ENCODE measurements around the gene KLHL6.

Gene KLHL6

DNA sequence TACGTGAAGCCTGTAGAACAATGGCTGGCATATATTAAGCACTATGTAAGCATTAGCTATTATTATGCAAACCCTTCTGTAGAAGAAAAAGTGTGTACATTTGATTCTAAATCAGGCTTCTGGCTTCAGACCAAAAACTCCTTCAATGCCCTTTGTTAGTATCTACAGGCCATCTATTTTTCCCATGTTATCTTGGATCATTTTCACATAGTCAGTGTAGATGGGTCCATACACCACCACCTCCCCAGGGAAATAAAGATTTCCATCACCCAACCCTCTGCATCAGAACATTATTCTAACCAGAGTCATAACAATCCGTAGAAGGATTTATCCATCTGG is 8.0 kb upstream of the KLHL6 start:
- Histone ChIP-seq H3K9me3 (ENCODE audit: control insufficient read depth, low read depth, low read length) (no peaks in the 10 kb centered on the region), H3K27me3 (ENCODE audit: control insufficient read depth, insufficient read depth, low read length) (no peaks in the 10 kb centered on the region), H3K9ac (ENCODE audit: low read length) (no peak overlapping the region), H3K27ac (ENCODE audit: low read length) (no peak overlapping the region), H3K36me3 (ENCODE audit: control insufficient read depth, low read depth, low read length) (no peaks in the 10 kb centered on the region), H3K4me3 (ENCODE audit: low read length) (no peak overlapping the region), H3K4me1 (ENCODE audit: control insufficient read depth, low read depth, low read length) (no peaks in the 10 kb centered on the region)

DNA sequence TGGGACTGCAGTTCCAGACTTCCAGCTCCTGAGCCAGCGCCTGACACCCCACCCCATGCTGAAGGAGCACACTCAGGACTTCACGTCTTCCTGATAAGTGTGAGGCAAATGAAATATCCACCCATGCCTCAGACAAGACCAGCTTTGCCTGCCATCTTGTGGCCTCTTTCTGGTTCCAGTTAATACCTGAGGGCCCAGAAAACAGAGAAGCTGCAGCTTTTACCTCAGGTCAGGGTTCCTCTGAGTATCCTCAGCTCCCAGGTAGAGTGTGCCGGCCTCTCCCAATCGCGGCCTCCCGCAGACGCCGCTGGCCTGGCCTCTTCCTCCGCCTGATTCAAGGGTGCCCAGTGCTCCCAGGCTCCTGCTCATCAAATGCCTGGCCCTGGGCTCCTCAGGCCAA is 5.1 kb upstream of the KLHL6 start:
- no peaks in the 10 kb centered on the region for H3K9me3 ChIP-seq (ENCODE audit: control insufficient read depth, low read depth, low read length)
- no peak overlapping the region for H3K27ac ChIP-seq (ENCODE audit: low read length)
- H3K36me3 ChIP-seq (ENCODE audit: control insufficient read depth, low read depth, low read length) = no peaks in the 10 kb centered on the region
- H3K9ac ChIP-seq (ENCODE audit: low read length) = no peak overlapping the region
- H3K27me3 ChIP-seq (ENCODE audit: control insufficient read depth, insufficient read depth, low read length) = no peaks in the 10 kb centered on the region
- H3K4me3 ChIP-seq (ENCODE audit: low read length) = no peak overlapping the region
- no peaks in the 10 kb centered on the region for H3K4me1 ChIP-seq (ENCODE audit: control insufficient read depth, low read depth, low read length)

DNA sequence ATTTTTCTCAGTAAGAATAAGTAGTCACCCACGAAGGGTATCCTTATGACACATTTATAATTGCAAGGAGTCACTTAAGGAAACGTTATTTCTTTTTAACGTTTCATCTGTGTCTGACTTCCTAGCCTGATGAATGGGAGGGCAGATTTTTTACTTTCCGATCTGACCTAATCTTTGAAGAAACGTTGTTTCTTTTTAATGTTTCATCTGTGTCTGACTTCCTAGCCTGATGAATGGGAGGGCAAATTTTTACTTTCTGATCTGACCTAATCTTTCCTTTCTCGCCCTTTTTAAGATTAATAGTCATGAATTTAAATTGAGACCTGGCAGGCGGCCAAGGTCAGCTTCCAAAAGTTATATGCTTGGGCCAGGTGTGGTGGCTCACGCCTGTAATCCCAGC is 3.0 kb upstream of the KLHL6 start:
- Histone ChIP-seq H3K27ac (ENCODE audit: low read length) (no peak overlapping the region), H3K4me3 (ENCODE audit: low read length) (no peak overlapping the region), H3K36me3 (ENCODE audit: control insufficient read depth, low read depth, low read length) (no peaks in the 10 kb centered on the region), H3K4me1 (ENCODE audit: control insufficient read depth, low read depth, low read length) (peaks cover 8% of the 10 kb centered on the region), H3K9me3 (ENCODE audit: control insufficient read depth, low read depth, low read length) (no peaks in the 10 kb centered on the region), H3K27me3 (ENCODE audit: control insufficient read depth, insufficient read depth, low read length) (no peaks in the 10 kb centered on the region), H3K9ac (ENCODE audit: low read length) (no peak overlapping the region)

DNA sequence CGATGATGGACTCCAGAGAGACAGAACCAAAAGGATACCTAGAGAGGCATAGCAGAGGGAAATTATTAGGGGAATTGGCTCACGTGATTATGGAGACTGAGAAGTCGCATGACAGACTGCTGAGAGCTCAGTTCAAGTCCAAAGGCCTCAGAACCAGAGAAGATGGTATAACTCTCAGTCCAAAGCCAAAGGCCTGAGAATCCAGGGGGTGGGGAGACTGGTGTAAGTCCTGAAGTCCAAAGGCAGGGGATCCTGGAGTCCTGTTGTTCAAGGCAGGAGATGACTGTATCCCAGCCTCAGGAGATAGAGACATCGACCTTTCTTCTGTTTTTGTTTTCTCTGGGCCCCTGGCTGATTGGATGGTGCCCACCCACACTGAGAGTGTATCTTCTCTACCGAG is 1.2 kb upstream of the KLHL6 start:
- Histone ChIP-seq H3K27me3 (ENCODE audit: control insufficient read depth, insufficient read depth, low read length) (no peaks in the 10 kb centered on the region), H3K9ac (ENCODE audit: low read length) (no peak overlapping the region), H3K9me3 (ENCODE audit: control insufficient read depth, low read depth, low read length) (no peaks in the 10 kb centered on the region), H3K36me3 (ENCODE audit: control insufficient read depth, low read depth, low read length) (no peaks in the 10 kb centered on the region), H3K4me3 (ENCODE audit: low read length) (no peak overlapping the region), H3K27ac (ENCODE audit: low read length) (no peak overlapping the region), H3K4me1 (ENCODE audit: control insufficient read depth, low read depth, low read length) (peaks cover 15% of the 10 kb centered on the region)

DNA sequence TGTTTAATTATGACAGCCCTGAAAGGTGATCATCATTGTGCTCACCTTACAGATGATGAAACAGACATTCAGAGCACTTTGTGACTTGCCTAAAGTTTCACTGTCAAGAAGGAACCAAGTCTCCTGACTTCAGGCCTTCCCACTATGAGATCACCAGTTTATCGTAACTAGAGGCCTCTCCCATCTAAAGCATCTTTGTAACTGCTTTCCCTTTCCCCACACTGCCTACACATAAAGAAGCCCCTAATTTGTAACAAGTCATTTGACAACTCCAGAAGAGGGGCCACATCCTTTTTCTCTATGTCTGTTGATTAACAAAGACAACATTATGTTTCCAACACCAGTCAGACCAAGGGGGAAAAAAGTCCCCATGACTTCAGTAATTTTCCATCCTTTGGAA is 1.1 kb downstream of the KLHL6 start:
- no peak overlapping the region for H3K4me3 ChIP-seq (ENCODE audit: low read length)
- no peak overlapping the region for H3K27ac ChIP-seq (ENCODE audit: low read length)
- H3K9ac ChIP-seq (ENCODE audit: low read length) = no peak overlapping the region

DNA sequence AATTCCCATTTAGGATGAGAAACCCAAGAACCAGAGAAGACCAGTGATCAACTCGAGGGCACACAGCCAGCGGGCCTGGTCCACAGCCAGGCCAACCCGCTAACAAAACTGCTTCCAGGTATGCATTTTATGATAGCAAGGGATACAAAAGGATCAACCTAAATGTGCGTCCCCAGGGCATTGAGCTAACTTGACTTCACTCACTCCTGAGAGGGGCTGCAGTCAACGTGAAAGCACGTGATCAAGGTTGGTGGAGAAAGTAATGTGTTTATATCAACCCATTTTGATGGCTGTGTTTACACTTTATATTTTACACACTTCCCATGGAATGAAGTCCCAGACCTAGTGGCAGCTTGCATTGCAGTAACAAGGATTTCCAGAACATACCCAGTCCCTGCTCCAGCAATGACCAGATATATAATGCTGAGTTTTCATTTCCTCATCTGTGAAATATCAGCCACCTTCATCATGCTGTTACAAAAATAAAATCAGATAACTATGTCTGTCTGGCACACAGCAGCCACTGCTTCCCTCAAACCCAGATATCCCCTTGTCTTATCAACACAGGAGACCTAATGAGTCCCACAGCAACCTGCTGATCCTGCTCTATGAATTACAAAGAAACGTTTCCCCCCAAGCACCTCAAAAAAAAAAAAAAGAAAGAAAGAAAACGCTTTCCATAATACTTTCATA is 2.0 kb downstream of the KLHL6 start:
- Histone ChIP-seq H3K27me3 (ENCODE audit: control insufficient read depth, insufficient read depth, low read length) (no peaks in the 10 kb centered on the region), H3K4me3 (ENCODE audit: low read length) (no peak overlapping the region), H3K9ac (ENCODE audit: low read length) (no peak overlapping the region), H3K4me1 (ENCODE audit: control insufficient read depth, low read depth, low read length) (peaks cover 18% of the 10 kb centered on the region), H3K9me3 (ENCODE audit: control insufficient read depth, low read depth, low read length) (no peaks in the 10 kb centered on the region), H3K36me3 (ENCODE audit: control insufficient read depth, low read depth, low read length) (no peaks in the 10 kb centered on the region), H3K27ac (ENCODE audit: low read length) (no peak overlapping the region)

More for the DNA sequence above, 1.1 kb downstream of the KLHL6 start:
- Histone ChIP-seq H3K27me3 (ENCODE audit: control insufficient read depth, insufficient read depth, low read length) (no peaks in the 10 kb centered on the region), H3K4me1 (ENCODE audit: control insufficient read depth, low read depth, low read length) (peaks cover 15% of the 10 kb centered on the region), H3K9me3 (ENCODE audit: control insufficient read depth, low read depth, low read length) (no peaks in the 10 kb centered on the region), H3K36me3 (ENCODE audit: control insufficient read depth, low read depth, low read length) (no peaks in the 10 kb centered on the region)

DNA sequence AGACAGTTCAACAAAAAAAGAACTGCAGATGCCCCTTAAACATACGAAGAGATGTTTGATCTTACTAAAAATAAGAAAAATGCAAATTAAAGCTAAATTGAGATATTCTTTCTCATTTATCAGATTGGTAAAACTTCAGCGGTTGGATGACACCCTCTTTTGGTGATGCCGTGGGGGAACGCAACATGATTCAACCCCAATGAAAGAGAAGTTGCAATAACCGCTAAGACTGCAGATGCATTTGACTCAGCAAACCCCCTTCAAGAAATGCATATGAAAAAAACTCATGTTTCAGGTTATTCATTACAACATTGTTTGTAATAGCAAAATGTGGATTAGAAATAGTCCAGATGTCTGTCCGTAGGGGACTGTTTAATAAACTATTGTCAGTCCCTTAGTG is 3.6 kb downstream of the KLHL6 start:
- no peak overlapping the region for H3K4me3 ChIP-seq (ENCODE audit: low read length)
- no peak overlapping the region for H3K9ac ChIP-seq (ENCODE audit: low read length)
- no peaks in the 10 kb centered on the region for H3K27me3 ChIP-seq (ENCODE audit: control insufficient read depth, insufficient read depth, low read length)
- H3K4me1 ChIP-seq (ENCODE audit: control insufficient read depth, low read depth, low read length) = peaks cover 26% of the 10 kb centered on the region
- no peaks in the 10 kb centered on the region for H3K9me3 ChIP-seq (ENCODE audit: control insufficient read depth, low read depth, low read length)
- no peaks in the 10 kb centered on the region for H3K36me3 ChIP-seq (ENCODE audit: control insufficient read depth, low read depth, low read length)
- H3K27ac ChIP-seq (ENCODE audit: low read length) = no peak overlapping the region

DNA sequence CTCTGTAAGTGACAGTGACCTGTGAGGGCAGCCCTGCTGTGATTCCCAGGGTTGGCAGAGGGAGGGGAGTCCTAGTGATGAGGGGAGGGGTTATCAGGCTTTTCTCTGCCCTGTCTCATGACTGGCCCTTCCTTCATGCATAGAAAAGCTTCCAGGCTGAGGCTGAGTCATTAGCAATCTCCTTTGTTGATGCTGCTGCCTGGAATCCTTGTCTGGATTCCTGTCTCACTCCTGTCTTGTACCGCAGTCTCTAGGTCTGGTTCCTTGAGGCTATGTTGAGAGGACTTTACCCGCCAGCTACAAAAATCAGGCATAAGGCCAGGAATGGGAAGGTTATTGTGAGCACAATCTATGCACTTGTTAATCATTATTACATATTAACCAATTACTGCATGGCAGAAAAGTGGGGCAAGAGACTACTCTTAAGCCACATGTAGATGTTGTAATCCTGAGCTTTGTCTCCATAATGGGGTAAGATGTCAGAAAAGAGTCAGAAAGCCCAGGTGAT is 7.2 kb downstream of the KLHL6 start:
- no peak overlapping the region for H3K9ac ChIP-seq (ENCODE audit: low read length)
- peaks cover 21% of the 10 kb centered on the region for H3K4me1 ChIP-seq (ENCODE audit: control insufficient read depth, low read depth, low read length)
- H3K36me3 ChIP-seq (ENCODE audit: control insufficient read depth, low read depth, low read length) = no peaks in the 10 kb centered on the region
- no peaks in the 10 kb centered on the region for H3K27me3 ChIP-seq (ENCODE audit: control insufficient read depth, insufficient read depth, low read length)
- H3K4me3 ChIP-seq (ENCODE audit: low read length) = no peak overlapping the region
- H3K27ac ChIP-seq (ENCODE audit: low read length) = no peak overlapping the region
- H3K9me3 ChIP-seq (ENCODE audit: control insufficient read depth, low read depth, low read length) = no peaks in the 10 kb centered on the region

DNA sequence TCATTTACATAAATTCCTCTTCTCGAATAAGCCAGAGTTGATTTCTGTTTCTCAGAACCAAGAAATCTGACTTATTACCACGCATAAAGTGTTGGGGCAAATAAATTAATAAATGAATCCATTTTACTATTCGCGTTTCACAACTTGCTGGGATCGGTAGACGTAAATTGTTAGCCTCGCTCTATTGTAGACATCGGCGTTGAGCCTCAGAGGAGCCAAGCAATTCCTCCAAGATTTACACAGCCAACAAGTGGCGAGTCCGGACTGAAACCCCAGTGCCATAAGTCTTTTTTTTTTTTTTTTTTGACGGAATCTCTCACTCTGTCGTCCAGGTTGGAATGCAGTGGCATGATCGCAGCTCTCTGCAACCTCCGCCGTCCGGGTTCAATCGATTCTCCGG is 8.9 kb downstream of the KLHL6 start:
- H3K9ac ChIP-seq (ENCODE audit: low read length) = no peak overlapping the region
- no peak overlapping the region for H3K27ac ChIP-seq (ENCODE audit: low read length)
- H3K36me3 ChIP-seq (ENCODE audit: control insufficient read depth, low read depth, low read length) = no peaks in the 10 kb centered on the region
- H3K9me3 ChIP-seq (ENCODE audit: control insufficient read depth, low read depth, low read length) = no peaks in the 10 kb centered on the region
- H3K4me1 ChIP-seq (ENCODE audit: control insufficient read depth, low read depth, low read length) = peaks cover 16% of the 10 kb centered on the region
- H3K4me3 ChIP-seq (ENCODE audit: low read length) = no peak overlapping the region
- H3K27me3 ChIP-seq (ENCODE audit: control insufficient read depth, insufficient read depth, low read length) = no peaks in the 10 kb centered on the region

DNA sequence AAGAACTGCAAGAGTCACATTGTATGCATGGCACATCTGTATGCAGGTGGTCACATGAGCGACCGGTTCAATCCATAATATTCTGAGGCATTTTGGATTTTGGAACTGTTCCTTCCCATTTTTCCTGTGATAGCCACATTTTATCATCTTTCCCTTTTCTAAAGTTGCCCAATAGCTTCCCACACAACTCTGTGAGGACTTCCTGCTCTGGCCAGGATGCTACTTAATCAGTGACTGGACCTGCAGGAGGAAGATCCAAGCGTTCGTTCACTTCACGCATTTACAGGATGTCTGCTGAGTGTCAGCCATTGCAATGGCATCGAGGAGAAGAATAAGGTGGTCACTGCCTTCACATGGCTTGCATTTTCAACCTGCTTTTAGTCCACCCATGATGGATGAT is 9.8 kb downstream of the KLHL6 start:
- Histone ChIP-seq H3K4me1 (ENCODE audit: control insufficient read depth, low read depth, low read length) (peaks cover 16% of the 10 kb centered on the region), H3K27ac (ENCODE audit: low read length) (no peak overlapping the region), H3K36me3 (ENCODE audit: control insufficient read depth, low read depth, low read length) (no peaks in the 10 kb centered on the region)

DNA sequence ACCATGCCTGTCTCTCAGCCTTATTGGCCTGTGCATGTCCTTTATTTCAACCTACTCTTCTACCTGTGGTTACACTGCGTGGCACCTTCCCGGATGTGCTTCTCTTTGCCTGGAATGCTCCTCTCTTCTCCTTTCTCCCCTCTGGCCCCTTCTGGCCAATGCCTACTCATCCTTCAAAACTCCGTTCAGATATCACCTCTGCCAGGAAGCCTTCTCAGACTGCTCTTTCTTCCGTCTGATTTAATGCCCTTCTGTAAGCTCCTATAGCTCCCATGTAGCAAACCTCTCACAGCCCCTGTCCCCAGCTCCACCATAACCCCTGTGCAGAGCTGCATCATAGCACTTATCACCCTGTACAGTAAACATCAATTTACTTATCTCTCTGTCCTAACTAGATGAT is 13.2 kb downstream of the KLHL6 start:
- no peaks in the 10 kb centered on the region for H3K9me3 ChIP-seq (ENCODE audit: control insufficient read depth, low read depth, low read length)
- H3K36me3 ChIP-seq (ENCODE audit: control insufficient read depth, low read depth, low read length) = no peaks in the 10 kb centered on the region
- peaks cover 5% of the 10 kb centered on the region for H3K4me1 ChIP-seq (ENCODE audit: control insufficient read depth, low read depth, low read length)
- H3K27me3 ChIP-seq (ENCODE audit: control insufficient read depth, insufficient read depth, low read length) = no peaks in the 10 kb centered on the region
- H3K27ac ChIP-seq (ENCODE audit: low read length) = no peak overlapping the region
- H3K9ac ChIP-seq (ENCODE audit: low read length) = no peak overlapping the region
- H3K4me3 ChIP-seq (ENCODE audit: low read length) = no peak overlapping the region

More for the DNA sequence above, 9.8 kb downstream of the KLHL6 start:
- Histone ChIP-seq H3K27me3 (ENCODE audit: control insufficient read depth, insufficient read depth, low read length) (no peaks in the 10 kb centered on the region), H3K9ac (ENCODE audit: low read length) (no peak overlapping the region), H3K4me3 (ENCODE audit: low read length) (no peak overlapping the region), H3K9me3 (ENCODE audit: control insufficient read depth, low read depth, low read length) (no peaks in the 10 kb centered on the region)

DNA sequence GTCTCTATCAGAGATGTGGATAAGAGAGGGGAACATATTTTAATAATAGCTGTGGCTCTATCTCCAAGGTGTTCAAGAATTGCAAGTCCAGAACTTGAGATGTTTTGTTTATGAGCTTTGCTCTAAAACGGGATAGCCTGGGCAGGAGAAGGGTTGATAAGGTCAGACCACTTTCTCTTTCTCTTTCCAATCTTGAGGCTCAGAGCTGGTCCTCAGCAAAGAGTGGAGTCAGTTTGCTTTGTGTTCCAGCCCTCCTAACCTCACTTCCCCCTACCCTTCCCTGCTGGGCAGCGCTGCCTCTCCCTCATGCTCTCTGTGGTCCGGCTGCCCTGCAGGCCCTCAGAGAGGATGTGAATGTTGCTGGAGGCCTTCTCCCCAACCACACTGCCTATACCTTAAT is 13.8 kb downstream of the KLHL6 start:
- H3K27me3 ChIP-seq (ENCODE audit: control insufficient read depth, insufficient read depth, low read length) = no peaks in the 10 kb centered on the region
- H3K27ac ChIP-seq (ENCODE audit: low read length) = no peak overlapping the region
- H3K9ac ChIP-seq (ENCODE audit: low read length) = no peak overlapping the region
- no peak overlapping the region for H3K4me3 ChIP-seq (ENCODE audit: low read length)
- H3K9me3 ChIP-seq (ENCODE audit: control insufficient read depth, low read depth, low read length) = no peaks in the 10 kb centered on the region
- peaks cover 5% of the 10 kb centered on the region for H3K4me1 ChIP-seq (ENCODE audit: control insufficient read depth, low read depth, low read length)
- no peaks in the 10 kb centered on the region for H3K36me3 ChIP-seq (ENCODE audit: control insufficient read depth, low read depth, low read length)
